Adrenal gland (tissue), 12 donors: ENCODE data around the gene TUBE1. TPM values are rescaled to one million over a fixed set of nuclear protein-coding genes. Genes with fewer than 3 reads are reported as not detected.

ENCODE experiments used
- DNase-seq, 7 donors: peaks; one replicate each; pipeline ENCODE4 v3.0.0-alpha.2; 2019 to 2020
- H3K27ac ChIP-seq, 5 donors: fragments of 200-600 bp; sonication (generic) in 4 of 5; 1 replicate in 3 of 5; 2 replicates in 2 of 5; pipeline versions ENCODE4 v1.5.1 to v1.8.0; 2016 to 2020; ENCODE audit warnings: mild to moderate bottlenecking in 1 of 5
- H3K27me3 ChIP-seq: fragments of 200-600 bp; 2 replicates; pipeline ENCODE4 v1.8.0; 2021
- H3K36me3 ChIP-seq, 2 donors: fragments of 200-600 bp; replicated peaks in 1 of 2; 1 replicate in 1 of 2; 2 replicates in 1 of 2; pipeline versions ENCODE4 v1.5.1 to v1.8.0; 2018 to 2022
- H3K4me1 ChIP-seq, 2 donors: fragments of 200-600 bp; replicated peaks in 1 of 2; 1 replicate in 1 of 2; 2 replicates in 1 of 2; pipeline versions ENCODE4 v1.5.1 to v1.8.0; 2018 to 2021
- H3K4me3 ChIP-seq, 4 donors: fragments of 200-600 bp; sonication (generic) in 3 of 4; one replicate each; pipeline ENCODE4 v1.5.1; 2016 to 2018
- H3K9me3 ChIP-seq, 3 donors: fragments of 200-600 bp; sonication (generic) in 1 of 3; replicated peaks in 1 of 3; 1 replicate in 2 of 3; 2 replicates in 1 of 3; pipeline versions ENCODE4 v1.5.1 to v1.8.0; 2016 to 2021
- POLR2A ChIP-seq, 2 donors: fragments of 450-650 bp; IDR thresholded peaks; one replicate each; pipeline ENCODE4 v1.6.1; 2017; ENCODE audit warnings: antibody characterized with exemption in 2 of 2, mild to moderate bottlenecking in 2 of 2, moderate library complexity in 1 of 2
- WGBS, 4 donors: extraction: QIAGEN DNeasy Blood & Tissue Kit in 2 of 4; methylation state at CpG; one replicate each; pipeline versions ENCODE4 v1.1.5 to v1.1.7; 2013 to 2017; 5-methylcytosine and 5-hydroxymethylcytosine counted together
- intact Hi-C, 2 donors: fragments of 100-400 bp; cut with DNase I; formaldehyde crosslinking; loops; one replicate each; pipeline versions ENCODE4 v1.14.1 to v1.15.0; 2022 to 2023
- polyA plus RNA-seq, 3 donors: library from polyadenylated mRNA; stranded (reverse); fragments of 200-250 nt in 2 of 3; fragments of 350-450 nt in 1 of 3; fragmentation: Illumina TruSeq in 1 of 3; extraction: RNeasy Lipid Tissue Mini Kit (QIAGEN cat#74804) in 1 of 3; gene quantifications; one replicate each; pipeline ENCODE4 v1.2.3, GENCODE V29; 2013 to 2014
- total RNA-seq, 9 donors: library from RNA; depleted of rRNA in 4 of 9; stranded (reverse); fragments of >200 nt in 4 of 9; fragments of 120-200 nt in 1 of 9; fragmentation: NEBNext Ultra II Directional in 1 of 9; extraction: Animal tissue kit (Norgen Biotek cat#: 25700) in 1 of 9; gene quantifications; one replicate each; pipeline versions ENCODE4 v1.1.0 to v1.2.4, GENCODE V29; 2013 to 2023
- TF ChIP-seq, protein P1 (sequence below), 6 experiments: fragments of 450-650 bp in 4 of 6; fragments of 200-600 bp in 2 of 6; sonication (generic) in 1 of 6; IDR thresholded peaks; 1 replicate in 5 of 6; 2 replicates in 1 of 6; pipeline versions ENCODE4 v1.5.1 to v1.8.0; 2016 to 2021; ENCODE audit warnings: antibody characterized with exemption in 6 of 6, mild to moderate bottlenecking in 2 of 6, moderate library complexity in 1 of 6
- donor health status: healthy with polysubstance abuse.
- donor health status: Bipolar disorder and iron deficiency.
- donor health status: DM: yes; HTN: yes; CAD: no.
- donor health status: DM: no; HTN: no; CAD: no.
- donor health status: DM: no; HTN: no; CAD: no.
- donor health status: DM: yes; HTN: yes; CAD: no.

Gene TUBE1
- total and polyA plus RNA-seq, 12 donors = 11.1 to 50.0 (median 19.6) TPM

DNA sequence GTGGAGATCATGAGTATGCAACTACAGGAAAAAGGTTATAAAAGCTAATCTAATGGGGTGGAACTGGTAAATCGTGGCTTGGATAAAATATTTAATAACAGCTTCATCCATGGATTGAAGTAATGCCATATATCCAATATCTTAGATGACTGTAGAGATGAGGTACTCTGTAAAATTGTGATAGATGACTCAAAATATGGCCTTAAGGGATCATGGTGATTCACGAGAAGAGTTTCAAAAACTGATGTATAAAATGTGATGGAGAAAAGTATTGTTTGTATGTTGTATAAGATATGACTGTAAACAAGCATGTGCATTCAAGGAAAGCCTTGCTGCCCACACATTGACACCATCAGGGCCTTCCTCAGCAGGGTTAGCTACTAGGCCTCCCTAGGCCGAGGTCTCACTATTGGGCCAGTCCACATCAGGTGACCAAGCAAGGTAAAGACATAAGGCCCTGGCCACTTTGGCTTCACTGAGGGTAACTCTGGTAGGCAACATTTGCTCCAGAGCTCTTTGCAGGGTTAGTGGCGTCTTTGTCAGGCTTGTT, 51.1 kb downstream of the TUBE1 start:
- Histone ChIP-seq H3K4me1 (peaks cover 0 to 17% of the 10 kb centered on the region in 2 donors), H3K27ac (peak overlapping the region in 1 of 5 donors; percentile 50), H3K36me3 (no peaks in the 10 kb centered on the region), H3K9me3 (no peaks in the 10 kb centered on the region), H3K4me3 (no peak overlapping the region), H3K27me3 (no peaks in the 10 kb centered on the region)
- intact Hi-C loops = no loop called here
- 80 to 91% (median 82%) methylated on average over 4 of the region's 4 CpGs for WGBS, 4 donors
- TF ChIP-seq, protein P1, sequence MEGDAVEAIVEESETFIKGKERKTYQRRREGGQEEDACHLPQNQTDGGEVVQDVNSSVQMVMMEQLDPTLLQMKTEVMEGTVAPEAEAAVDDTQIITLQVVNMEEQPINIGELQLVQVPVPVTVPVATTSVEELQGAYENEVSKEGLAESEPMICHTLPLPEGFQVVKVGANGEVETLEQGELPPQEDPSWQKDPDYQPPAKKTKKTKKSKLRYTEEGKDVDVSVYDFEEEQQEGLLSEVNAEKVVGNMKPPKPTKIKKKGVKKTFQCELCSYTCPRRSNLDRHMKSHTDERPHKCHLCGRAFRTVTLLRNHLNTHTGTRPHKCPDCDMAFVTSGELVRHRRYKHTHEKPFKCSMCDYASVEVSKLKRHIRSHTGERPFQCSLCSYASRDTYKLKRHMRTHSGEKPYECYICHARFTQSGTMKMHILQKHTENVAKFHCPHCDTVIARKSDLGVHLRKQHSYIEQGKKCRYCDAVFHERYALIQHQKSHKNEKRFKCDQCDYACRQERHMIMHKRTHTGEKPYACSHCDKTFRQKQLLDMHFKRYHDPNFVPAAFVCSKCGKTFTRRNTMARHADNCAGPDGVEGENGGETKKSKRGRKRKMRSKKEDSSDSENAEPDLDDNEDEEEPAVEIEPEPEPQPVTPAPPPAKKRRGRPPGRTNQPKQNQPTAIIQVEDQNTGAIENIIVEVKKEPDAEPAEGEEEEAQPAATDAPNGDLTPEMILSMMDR (IDR thresholded peaks at IDR 0.05) = no peak
- TF ChIP-seq POLR2A (IDR thresholded peaks at IDR 0.05) = no peak
- no peak for DNase-seq

DNA sequence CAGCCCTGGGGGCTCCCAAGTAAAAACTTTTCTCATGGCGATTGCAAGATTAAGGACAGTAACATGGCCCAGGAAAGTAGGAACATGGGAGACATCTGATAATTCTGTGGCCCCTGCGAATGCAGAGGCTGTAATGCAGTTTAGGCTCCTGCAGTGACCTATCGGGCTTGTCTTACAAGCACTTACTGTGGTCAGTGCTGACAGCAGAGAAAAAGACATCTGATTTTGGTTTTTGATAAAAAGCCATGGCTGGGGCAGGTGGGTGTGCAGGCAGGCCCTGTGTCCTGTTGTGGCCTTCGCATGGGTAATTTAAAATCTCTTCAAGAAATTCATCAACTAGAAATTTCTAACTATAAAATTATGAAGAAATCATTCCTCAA, 52.7 kb downstream of the TUBE1 start:
- Histone ChIP-seq H3K4me1 (peaks cover 0 to 21% of the 10 kb centered on the region in 2 donors), H3K27ac (peak overlapping the region in 3 of 5 donors; percentile 13 to 60 (median 42)), H3K9me3 (no peaks in the 10 kb centered on the region), H3K36me3 (no peaks in the 10 kb centered on the region), H3K27me3 (no peaks in the 10 kb centered on the region), H3K4me3 (no peak overlapping the region)
- intact Hi-C loops = no loop called here
- 85 to 97% (median 96%) methylated on average over 4 of the region's 4 CpGs for WGBS, 4 donors
- no peak for TF ChIP-seq POLR2A (IDR thresholded peaks at IDR 0.05)
- TF ChIP-seq, protein P1 (IDR thresholded peaks at IDR 0.05) = no peak
- no peak for DNase-seq

DNA sequence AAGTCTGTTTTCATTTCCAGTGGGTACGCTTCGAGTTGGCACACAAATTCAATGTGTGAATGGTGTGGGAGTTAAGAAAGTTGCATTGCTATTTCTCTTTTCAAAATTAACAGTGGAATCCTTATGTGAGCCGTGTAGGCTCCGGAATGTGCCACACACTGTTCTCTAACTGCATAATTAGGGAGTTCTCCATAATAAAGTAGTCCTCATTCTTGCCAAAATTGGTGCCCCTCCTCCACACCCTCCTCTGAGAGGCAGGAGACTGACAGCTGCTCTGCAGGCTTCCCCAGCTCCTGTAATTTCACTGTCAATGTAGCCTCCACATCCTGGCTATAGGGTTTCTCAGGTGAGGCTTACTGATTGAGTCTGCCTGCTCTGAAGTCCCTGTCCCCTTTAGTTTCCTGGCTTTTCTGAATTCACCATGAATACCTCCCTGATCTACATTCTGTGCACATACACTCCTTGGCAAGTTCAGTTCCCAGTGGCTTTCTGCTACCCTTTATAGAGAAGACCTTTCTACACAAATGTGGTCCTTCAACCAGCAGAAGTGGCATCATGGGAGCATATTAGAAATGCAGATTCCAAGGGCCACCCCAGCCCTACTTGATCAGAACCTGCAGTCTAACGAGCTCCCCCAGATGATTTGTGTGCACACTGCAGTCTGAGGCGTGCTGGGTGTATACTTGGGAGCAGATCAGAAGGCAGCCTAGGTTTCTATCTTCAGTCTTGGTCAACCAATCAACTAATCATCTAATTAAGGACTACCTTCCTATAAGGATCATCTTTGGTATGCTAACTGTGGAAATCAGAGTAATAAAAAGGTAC, 53.3 kb downstream of the TUBE1 start:
- TF ChIP-seq, protein P1 (IDR thresholded peaks at IDR 0.05) = no peak
- TF ChIP-seq POLR2A (IDR thresholded peaks at IDR 0.05) = no peak
- peaks cover 0 to 21% of the 10 kb centered on the region in 2 donors for H3K4me1 ChIP-seq
- WGBS, 4 donors = 86 to 89% (median 87%) methylated on average over 6 of the region's 6 CpGs

DNA sequence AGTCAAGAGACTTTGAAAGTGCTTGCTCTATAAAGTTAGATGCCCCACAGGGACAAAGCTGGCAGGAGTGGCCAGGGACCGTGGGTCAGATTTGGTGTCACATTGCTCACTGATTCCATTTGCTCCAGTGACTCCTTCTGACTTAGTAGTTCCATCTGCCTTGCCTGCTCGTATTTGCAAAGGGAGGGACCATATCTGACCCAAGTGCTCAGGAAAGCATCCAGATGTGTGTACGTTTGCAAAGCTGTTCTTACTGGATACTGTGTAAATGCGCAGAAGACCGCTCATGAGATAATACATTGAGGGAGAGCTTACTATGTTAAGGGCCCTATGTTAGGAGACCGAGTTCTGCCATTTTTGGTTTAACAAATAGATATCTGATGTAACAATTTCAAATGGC, 54.6 kb downstream of the TUBE1 start:
- H3K4me3 ChIP-seq = no peak overlapping the region
- intact Hi-C loops = no loop called here
- no peaks in the 10 kb centered on the region for H3K36me3 ChIP-seq
- peaks cover 0 to 21% of the 10 kb centered on the region in 2 donors for H3K4me1 ChIP-seq
- WGBS, 4 donors = 78 to 86% (median 84%) methylated on average over 6 of the region's 6 CpGs
- H3K27ac ChIP-seq = no peak overlapping the region
- no peaks in the 10 kb centered on the region for H3K9me3 ChIP-seq
- no peaks in the 10 kb centered on the region for H3K27me3 ChIP-seq
- no peak for DNase-seq
- no peak for TF ChIP-seq POLR2A (IDR thresholded peaks at IDR 0.05)
- TF ChIP-seq, protein P1 (IDR thresholded peaks at IDR 0.05) = no peak

More for the DNA sequence above, 53.3 kb downstream of the TUBE1 start:
- intact Hi-C loops = no loop called here
- no peaks in the 10 kb centered on the region for H3K9me3 ChIP-seq
- DNase-seq = no peak
- H3K27ac ChIP-seq = peak overlapping the region in 2 of 5 donors; percentile 42 to 60
- H3K4me3 ChIP-seq = no peak overlapping the region
- no peaks in the 10 kb centered on the region for H3K27me3 ChIP-seq
- H3K36me3 ChIP-seq = no peaks in the 10 kb centered on the region
